Measurements from ENCODE around the gene ATG3.
"Not testable (repeated sequence)": the region's sequence is repeated elsewhere in the genome, so short reads cannot be mapped to it uniquely, and the experiment has no call there.

Gene ATG3

DNA sequence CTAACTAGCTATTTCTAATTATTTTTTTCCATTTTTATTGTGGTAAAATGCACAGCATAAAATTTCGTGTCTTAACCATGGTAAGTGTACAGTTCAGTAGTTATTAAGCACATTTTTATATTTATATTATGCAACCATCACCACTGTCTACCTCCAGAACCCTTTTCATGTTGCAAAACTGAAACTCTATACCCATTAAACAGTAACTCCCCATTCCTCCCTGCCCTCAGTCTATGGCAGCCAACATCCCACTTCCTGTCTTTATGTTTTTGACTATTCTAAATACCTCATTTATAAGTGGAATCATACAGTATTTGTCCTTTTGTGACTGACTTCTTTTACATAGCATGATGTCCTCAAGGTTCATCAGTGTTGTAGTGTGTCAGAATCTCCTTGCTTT lies 25.6 kb upstream of the ATG3 start:
- Histone ChIP-seq H3K4me1 (ENCODE audit: control insufficient read depth in 1 of 2, insufficient read depth in 2 of 2, low read length in 2 of 2) (no peaks in the 10 kb centered on the region), H3K27ac (ENCODE audit: low read length) (no peak overlapping the region), H3K4me3 (ENCODE audit: low read depth in 1 of 2, low read length in 2 of 2) (no peak overlapping the region), H3K27me3 (ENCODE audit: low read depth, low read length) (no peaks in the 10 kb centered on the region), H3K9me3 (ENCODE audit: control insufficient read depth in 1 of 2, low read length in 2 of 2) (no peaks in the 10 kb centered on the region), H3K36me3 (ENCODE audit: control insufficient read depth in 1 of 2, insufficient read depth in 2 of 2, low read length in 2 of 2) (peaks cover 17 to 28% of the 10 kb centered on the region in 2 donors)

DNA sequence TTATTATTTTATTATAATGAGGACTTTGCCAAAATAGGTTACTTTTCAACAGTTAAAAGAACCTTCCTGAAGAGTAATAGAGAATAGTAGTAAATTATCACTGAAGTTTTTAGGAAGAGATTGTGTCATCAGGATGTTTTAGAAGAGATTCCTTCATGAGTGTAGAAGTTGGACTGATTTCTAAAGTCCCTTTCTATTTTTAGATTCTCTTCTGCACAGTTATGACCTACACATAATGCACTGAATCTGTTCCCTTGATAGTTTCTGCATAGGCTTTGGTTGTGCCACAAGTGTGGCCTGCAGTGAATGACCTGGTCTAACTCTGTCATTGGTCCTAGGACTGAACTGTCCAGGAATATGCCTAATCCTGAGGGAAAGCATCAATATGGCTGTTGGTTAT lies 24.0 kb upstream of the ATG3 start:
- H3K36me3 ChIP-seq (ENCODE audit: control insufficient read depth in 1 of 2, insufficient read depth in 2 of 2, low read length in 2 of 2), result peaks cover 30% of the 10 kb centered on the region in 2 donors

DNA sequence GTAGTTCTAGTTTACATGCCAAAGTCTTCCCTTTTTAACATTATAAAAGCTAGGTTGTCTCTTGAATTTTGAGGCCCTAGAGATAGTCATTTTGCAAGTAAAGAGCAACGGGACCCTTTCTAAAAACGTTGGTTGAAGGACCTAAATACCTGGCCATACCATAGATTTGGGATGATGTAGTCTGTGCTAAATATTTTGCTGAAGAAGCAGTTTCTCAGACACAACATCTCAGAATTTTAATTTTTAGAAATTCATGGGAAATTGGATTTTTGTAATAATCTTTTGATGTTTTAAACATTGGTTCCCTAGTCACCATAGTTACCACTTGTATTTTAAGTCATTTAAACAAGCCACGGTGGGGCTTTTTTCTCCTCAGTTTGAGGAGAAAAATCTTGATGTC lies 21.3 kb upstream of the ATG3 start:
- Histone ChIP-seq H3K4me3 (ENCODE audit: low read depth in 1 of 2, low read length in 2 of 2) (no peak overlapping the region), H3K9me3 (ENCODE audit: control insufficient read depth in 1 of 2, low read length in 2 of 2) (no peaks in the 10 kb centered on the region), H3K27me3 (ENCODE audit: low read depth, low read length) (no peaks in the 10 kb centered on the region), H3K27ac (ENCODE audit: low read length) (no peak overlapping the region), H3K36me3 (ENCODE audit: control insufficient read depth in 1 of 2, insufficient read depth in 2 of 2, low read length in 2 of 2) (peaks cover 35 to 40% of the 10 kb centered on the region in 2 donors), H3K4me1 (ENCODE audit: control insufficient read depth in 1 of 2, insufficient read depth in 2 of 2, low read length in 2 of 2) (peaks cover 0 to 4% of the 10 kb centered on the region in 2 donors)

More for the DNA sequence above, 24.0 kb upstream of the ATG3 start:
- no peak overlapping the region for H3K4me3 ChIP-seq (ENCODE audit: low read depth in 1 of 2, low read length in 2 of 2)
- no peaks in the 10 kb centered on the region for H3K4me1 ChIP-seq (ENCODE audit: control insufficient read depth in 1 of 2, insufficient read depth in 2 of 2, low read length in 2 of 2)
- H3K9me3 ChIP-seq (ENCODE audit: control insufficient read depth in 1 of 2, low read length in 2 of 2), result no peaks in the 10 kb centered on the region
- H3K27ac ChIP-seq (ENCODE audit: low read length), result no peak overlapping the region
- H3K27me3 ChIP-seq (ENCODE audit: low read depth, low read length), result no peaks in the 10 kb centered on the region

DNA sequence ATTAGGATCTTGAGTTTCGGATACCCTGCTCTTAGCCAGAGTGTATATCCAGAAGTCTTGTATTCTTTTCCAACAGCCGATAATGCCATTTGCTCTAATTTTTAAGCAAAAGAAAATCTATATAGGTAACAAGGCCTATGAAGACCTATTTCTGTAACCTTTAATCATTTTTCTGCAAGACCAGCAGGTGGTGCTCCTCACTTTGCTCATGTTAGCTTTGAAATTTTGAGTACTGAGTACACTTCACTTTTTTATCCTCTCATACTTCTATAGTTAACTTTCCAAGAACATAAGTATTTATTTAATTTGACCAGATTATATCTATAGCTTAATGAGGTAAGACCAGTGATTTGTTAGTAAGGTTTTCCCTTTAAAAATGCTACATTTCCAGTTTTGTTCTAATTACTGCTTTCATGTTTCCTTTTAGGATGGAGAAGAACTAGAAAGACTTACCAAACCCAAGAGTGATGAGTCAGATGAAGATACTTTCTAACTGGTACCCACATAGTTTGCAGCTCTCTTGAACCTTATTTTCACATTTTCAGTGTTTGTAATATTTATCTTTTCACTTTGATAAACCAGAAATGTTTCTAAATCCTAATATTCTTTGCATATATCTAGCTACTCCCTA lies 20.6 kb upstream of the ATG3 start:
- Histone ChIP-seq H3K27me3 (ENCODE audit: low read depth, low read length) (no peaks in the 10 kb centered on the region), H3K4me1 (ENCODE audit: control insufficient read depth in 1 of 2, insufficient read depth in 2 of 2, low read length in 2 of 2) (peaks cover 0 to 4% of the 10 kb centered on the region in 2 donors), H3K9me3 (ENCODE audit: control insufficient read depth in 1 of 2, low read length in 2 of 2) (no peaks in the 10 kb centered on the region), H3K36me3 (ENCODE audit: control insufficient read depth in 1 of 2, insufficient read depth in 2 of 2, low read length in 2 of 2) (peaks cover 35% of the 10 kb centered on the region in 2 donors), H3K27ac (ENCODE audit: low read length) (no peak overlapping the region), H3K4me3 (ENCODE audit: low read depth in 1 of 2, low read length in 2 of 2) (no peak overlapping the region)

DNA sequence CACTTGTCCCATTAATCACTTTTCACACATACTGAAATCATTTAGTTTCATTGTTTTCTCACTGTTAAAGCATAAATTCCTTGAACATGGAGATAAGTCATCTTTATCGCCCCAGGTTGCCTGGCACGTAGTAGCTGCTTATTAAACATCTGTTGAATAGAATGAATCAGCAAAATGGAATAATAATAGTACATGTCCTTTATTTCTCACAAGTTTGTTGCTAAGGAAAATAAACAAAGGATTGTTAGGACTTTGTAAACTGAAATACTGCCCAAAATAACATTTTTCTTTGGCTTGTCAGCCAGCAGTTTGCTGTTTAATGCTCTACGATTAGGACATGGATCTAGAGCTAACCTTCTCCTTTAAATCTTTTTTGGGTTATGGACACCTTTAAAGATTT lies 17.9 kb upstream of the ATG3 start:
- Histone ChIP-seq H3K4me3 (ENCODE audit: low read depth in 1 of 2, low read length in 2 of 2) (no peak overlapping the region), H3K9me3 (ENCODE audit: control insufficient read depth in 1 of 2, low read length in 2 of 2) (no peaks in the 10 kb centered on the region), H3K27me3 (ENCODE audit: low read depth, low read length) (no peaks in the 10 kb centered on the region), H3K36me3 (ENCODE audit: control insufficient read depth in 1 of 2, insufficient read depth in 2 of 2, low read length in 2 of 2) (peaks cover 33 to 34% of the 10 kb centered on the region in 2 donors), H3K27ac (ENCODE audit: low read length) (no peak overlapping the region), H3K4me1 (ENCODE audit: control insufficient read depth in 1 of 2, insufficient read depth in 2 of 2, low read length in 2 of 2) (peaks cover 0 to 4% of the 10 kb centered on the region in 2 donors)

DNA sequence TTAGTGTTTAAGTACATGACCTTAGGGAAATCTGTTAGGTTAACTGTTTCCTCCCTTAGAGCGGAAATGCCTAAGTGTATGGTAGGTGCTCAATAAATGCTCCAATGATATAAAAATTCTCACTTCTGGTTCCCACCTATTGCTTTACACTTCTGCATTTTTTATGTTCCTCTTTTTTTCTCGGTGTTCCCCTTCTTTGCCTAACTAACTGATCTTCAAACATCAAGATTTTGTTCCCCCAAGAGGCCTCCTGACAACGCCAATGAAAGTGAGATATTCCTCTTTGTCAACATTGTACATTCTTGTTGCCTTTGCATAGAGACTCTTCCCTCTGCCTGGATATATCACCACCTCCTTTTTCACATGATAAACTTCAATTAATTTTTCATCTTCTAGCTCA lies 17.5 kb upstream of the ATG3 start:
- no peak overlapping the region for H3K27ac ChIP-seq (ENCODE audit: low read length)
- no peaks in the 10 kb centered on the region for H3K27me3 ChIP-seq (ENCODE audit: low read depth, low read length)
- H3K9me3 ChIP-seq (ENCODE audit: control insufficient read depth in 1 of 2, low read length in 2 of 2), result no peaks in the 10 kb centered on the region
- peaks cover 28 to 30% of the 10 kb centered on the region in 2 donors for H3K36me3 ChIP-seq (ENCODE audit: control insufficient read depth in 1 of 2, insufficient read depth in 2 of 2, low read length in 2 of 2)
- H3K4me3 ChIP-seq (ENCODE audit: low read depth in 1 of 2, low read length in 2 of 2), result no peak overlapping the region
- peaks cover 0 to 4% of the 10 kb centered on the region in 2 donors for H3K4me1 ChIP-seq (ENCODE audit: control insufficient read depth in 1 of 2, insufficient read depth in 2 of 2, low read length in 2 of 2)

DNA sequence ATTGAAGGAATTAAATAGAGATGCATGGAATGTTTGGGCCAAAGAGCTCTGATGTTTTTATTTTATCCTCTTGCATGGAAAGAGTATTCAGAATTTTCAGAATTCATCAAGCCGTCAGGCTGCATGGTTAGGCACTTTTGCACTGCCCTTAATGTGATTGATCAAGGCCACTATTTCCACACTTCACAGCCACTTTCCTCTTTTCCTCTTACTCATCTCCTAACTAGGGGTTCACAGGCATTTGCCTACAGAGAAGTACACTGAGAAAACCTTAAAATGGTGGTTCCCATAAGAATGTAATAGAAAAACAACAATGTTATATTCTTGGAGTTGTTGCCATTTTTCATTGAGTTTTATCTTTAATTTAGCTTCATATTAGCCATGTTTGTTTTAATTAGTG lies 10.9 kb upstream of the ATG3 start:
- Histone ChIP-seq H3K27me3 (ENCODE audit: low read depth, low read length) (no peaks in the 10 kb centered on the region), H3K36me3 (ENCODE audit: control insufficient read depth in 1 of 2, insufficient read depth in 2 of 2, low read length in 2 of 2) (peaks cover 18 to 46% of the 10 kb centered on the region in 2 donors), H3K4me3 (ENCODE audit: low read depth in 1 of 2, low read length in 2 of 2) (no peak overlapping the region), H3K9me3 (ENCODE audit: control insufficient read depth in 1 of 2, low read length in 2 of 2) (no peaks in the 10 kb centered on the region), H3K4me1 (ENCODE audit: control insufficient read depth in 1 of 2, insufficient read depth in 2 of 2, low read length in 2 of 2) (no peaks in the 10 kb centered on the region), H3K27ac (ENCODE audit: low read length) (no peak overlapping the region)

DNA sequence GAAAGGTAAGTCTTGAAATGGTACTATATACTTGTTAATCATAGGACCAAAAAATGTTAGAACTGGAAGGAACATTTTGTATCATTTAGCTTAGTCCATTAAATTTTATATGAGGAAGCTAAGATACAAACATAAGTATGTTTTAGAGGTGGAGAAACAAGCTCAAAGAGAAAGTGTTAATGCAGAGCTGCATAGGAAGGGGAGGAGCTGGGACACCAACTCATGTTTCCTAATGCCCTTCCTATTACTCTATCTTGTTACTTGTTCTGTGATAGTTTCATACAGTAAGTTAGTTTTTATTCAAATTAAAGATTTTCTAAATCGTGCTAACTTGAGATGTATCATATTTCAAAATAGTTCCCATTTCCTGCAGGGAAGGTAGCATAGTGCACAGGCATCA lies 7.5 kb upstream of the ATG3 start:
- H3K36me3 ChIP-seq (ENCODE audit: control insufficient read depth in 1 of 2, insufficient read depth in 2 of 2, low read length in 2 of 2), result peaks cover 18 to 40% of the 10 kb centered on the region in 2 donors
- no peak overlapping the region for H3K27ac ChIP-seq (ENCODE audit: low read length)
- no peaks in the 10 kb centered on the region for H3K27me3 ChIP-seq (ENCODE audit: low read depth, low read length)
- no peaks in the 10 kb centered on the region for H3K4me1 ChIP-seq (ENCODE audit: control insufficient read depth in 1 of 2, insufficient read depth in 2 of 2, low read length in 2 of 2)
- H3K4me3 ChIP-seq (ENCODE audit: low read depth in 1 of 2, low read length in 2 of 2), result no peak overlapping the region
- H3K9me3 ChIP-seq (ENCODE audit: control insufficient read depth in 1 of 2, low read length in 2 of 2), result no peaks in the 10 kb centered on the region

DNA sequence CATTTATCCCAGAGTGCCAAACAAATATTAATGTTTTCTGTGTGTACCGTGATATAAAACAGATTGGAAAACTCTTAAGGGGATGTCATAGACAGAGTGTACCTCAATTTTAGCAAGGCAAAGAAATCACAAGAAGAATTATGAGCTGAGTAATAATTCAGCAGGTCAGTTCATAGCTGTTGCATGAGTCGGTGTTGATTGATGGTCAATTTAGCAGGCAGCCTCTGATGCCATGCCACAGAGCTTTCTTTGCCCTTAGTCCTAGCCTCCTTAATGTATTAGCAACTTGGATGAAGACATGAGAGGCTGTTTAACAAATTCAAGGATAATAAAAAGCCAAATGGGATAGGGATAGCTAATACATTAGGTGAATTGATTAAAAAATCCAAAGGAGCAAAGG lies 6.9 kb upstream of the ATG3 start:
- Histone ChIP-seq H3K4me3 (ENCODE audit: low read depth in 1 of 2, low read length in 2 of 2) (no peak overlapping the region), H3K9me3 (ENCODE audit: control insufficient read depth in 1 of 2, low read length in 2 of 2) (no peaks in the 10 kb centered on the region), H3K27me3 (ENCODE audit: low read depth, low read length) (no peaks in the 10 kb centered on the region), H3K4me1 (ENCODE audit: control insufficient read depth in 1 of 2, insufficient read depth in 2 of 2, low read length in 2 of 2) (no peaks in the 10 kb centered on the region), H3K27ac (ENCODE audit: low read length) (no peak overlapping the region), H3K36me3 (ENCODE audit: control insufficient read depth in 1 of 2, insufficient read depth in 2 of 2, low read length in 2 of 2) (peaks cover 18 to 34% of the 10 kb centered on the region in 2 donors)

DNA sequence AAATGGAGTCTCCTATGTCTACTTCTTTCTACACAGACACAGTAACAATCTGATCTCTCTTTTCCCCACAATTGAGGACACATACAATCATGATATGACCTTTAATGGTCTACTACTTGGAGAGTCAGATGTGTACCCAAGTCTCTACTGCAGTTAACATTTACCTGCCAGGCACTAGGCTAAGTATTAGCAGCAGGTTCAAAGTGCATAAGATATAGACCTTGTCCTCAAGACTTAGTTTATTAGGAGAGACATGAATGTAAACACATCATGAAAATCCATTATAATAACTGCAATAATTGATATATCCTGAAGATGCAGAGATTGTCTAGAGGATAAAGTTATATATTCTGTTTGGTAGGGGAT lies 3.2 kb upstream of the ATG3 start:
- Histone ChIP-seq H3K9me3 (ENCODE audit: control insufficient read depth in 1 of 2, low read length in 2 of 2) (no peaks in the 10 kb centered on the region), H3K36me3 (ENCODE audit: control insufficient read depth in 1 of 2, insufficient read depth in 2 of 2, low read length in 2 of 2) (peaks cover 0 to 21% of the 10 kb centered on the region in 2 donors), H3K4me1 (ENCODE audit: control insufficient read depth in 1 of 2, insufficient read depth in 2 of 2, low read length in 2 of 2) (peaks cover 9 to 13% of the 10 kb centered on the region in 2 donors), H3K27ac (ENCODE audit: low read length) (no peak overlapping the region), H3K27me3 (ENCODE audit: low read depth, low read length) (no peaks in the 10 kb centered on the region), H3K4me3 (ENCODE audit: low read depth in 1 of 2, low read length in 2 of 2) (no peak overlapping the region)

DNA sequence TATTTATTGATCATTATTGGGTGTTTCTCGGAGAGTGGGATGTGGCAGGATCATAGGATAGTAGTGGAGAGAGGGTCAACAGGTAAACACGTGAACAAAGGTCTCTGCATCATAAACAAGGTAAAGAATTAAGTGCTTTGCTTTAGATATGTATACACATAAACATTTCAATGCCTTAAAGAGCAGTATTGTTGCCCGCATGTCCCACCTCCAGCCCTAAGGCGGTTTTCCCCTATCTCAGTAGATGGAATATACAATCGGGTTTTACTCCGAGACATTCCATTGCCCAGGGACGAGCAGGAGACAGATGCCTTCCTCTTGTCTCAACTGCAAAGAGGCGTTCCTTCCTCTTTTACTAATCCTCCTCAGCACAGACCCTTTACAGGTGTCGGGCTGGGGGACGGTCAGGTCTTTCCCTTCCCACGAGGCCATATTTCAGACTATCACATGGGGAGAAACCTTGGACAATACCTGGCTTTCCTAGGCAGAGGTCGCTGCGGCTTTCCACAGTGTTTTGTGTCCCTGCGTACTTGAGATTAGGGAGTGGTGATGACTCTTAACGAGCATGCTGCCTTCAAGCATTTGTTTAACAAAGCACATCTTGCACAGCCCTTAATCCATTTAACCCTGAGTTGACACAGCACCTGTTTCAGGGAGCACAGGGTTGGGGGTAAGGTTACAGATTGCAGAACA lies 2.6 kb upstream of the ATG3 start:
- H3K4me1 ChIP-seq (ENCODE audit: control insufficient read depth in 1 of 2, insufficient read depth in 2 of 2, low read length in 2 of 2), result peaks cover 14 to 18% of the 10 kb centered on the region in 2 donors
- H3K9me3 ChIP-seq (ENCODE audit: control insufficient read depth in 1 of 2, low read length in 2 of 2); H3K4me3 ChIP-seq (ENCODE audit: low read depth in 1 of 2, low read length in 2 of 2); H3K27ac ChIP-seq (ENCODE audit: low read length); H3K27me3 ChIP-seq (ENCODE audit: low read depth, low read length): not testable (repeated sequence)
- peaks cover 0 to 16% of the 10 kb centered on the region in 2 donors for H3K36me3 ChIP-seq (ENCODE audit: control insufficient read depth in 1 of 2, insufficient read depth in 2 of 2, low read length in 2 of 2)

DNA sequence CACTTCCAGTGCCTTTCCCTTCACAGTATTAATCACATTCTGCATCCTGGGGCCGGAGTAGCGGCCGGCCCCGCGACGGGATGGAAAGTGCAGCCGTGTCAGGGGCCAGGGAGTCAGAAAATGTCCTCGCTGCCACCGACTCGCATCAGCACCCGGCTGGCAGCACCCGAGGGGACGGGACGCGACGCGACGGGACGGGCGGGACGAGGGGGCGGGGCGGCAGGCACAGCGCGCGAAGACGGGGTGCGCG lies 353 bp downstream of the ATG3 start:
- Histone ChIP-seq H3K27me3 (ENCODE audit: low read depth, low read length) (no peaks in the 10 kb centered on the region), H3K36me3 (ENCODE audit: control insufficient read depth in 1 of 2, insufficient read depth in 2 of 2, low read length in 2 of 2) (peaks cover 0 to 13% of the 10 kb centered on the region in 2 donors), H3K4me3 (ENCODE audit: low read depth in 1 of 2, low read length in 2 of 2) (peak overlapping the region; percentile 76 to 95), H3K27ac (ENCODE audit: low read length) (peak overlapping the region; percentile 96), H3K9me3 (ENCODE audit: control insufficient read depth in 1 of 2, low read length in 2 of 2) (no peaks in the 10 kb centered on the region), H3K4me1 (ENCODE audit: control insufficient read depth in 1 of 2, insufficient read depth in 2 of 2, low read length in 2 of 2) (peaks cover 17 to 21% of the 10 kb centered on the region in 2 donors)
